Adipocyte (in vitro differentiated cells): ENCODE measurements around the gene FUCA1.
A peak's percentile ranks its signal among the peaks of the same experiment; 100 is the strongest.
"Not testable (repeated sequence)": the region's sequence is repeated elsewhere in the genome, so short reads cannot be mapped to it uniquely, and the experiment has no call there.

Source experiments
- DNase-seq: peaks from one replicate; pipeline ENCODE4 v3.0.0-alpha.2; 2015; ENCODE audit warnings: low read depth
- H3K27me3 ChIP-seq: replicated peaks from 2 replicates; pipeline ENCODE4 v1.7.0; 2013; ENCODE audit warnings: mild to moderate bottlenecking, low read length, moderate library complexity; ENCODE audit not compliant: control insufficient read depth, insufficient read depth
- H3K36me3 ChIP-seq: 2 replicates; pipeline ENCODE4 v1.7.0; 2013; ENCODE audit warnings: low read length, mild to moderate bottlenecking, moderate library complexity; ENCODE audit not compliant: control insufficient read depth, insufficient read depth, severe bottlenecking
- H3K4me1 ChIP-seq: 2 replicates; pipeline ENCODE4 v1.7.0; 2013; ENCODE audit warnings: mild to moderate bottlenecking, low read length, moderate library complexity; ENCODE audit not compliant: control insufficient read depth, insufficient read depth
- H3K4me3 ChIP-seq: 2 replicates; pipeline ENCODE4 v1.7.0; 2013; ENCODE audit warnings: mild to moderate bottlenecking, low read length, moderate library complexity
- H3K9ac ChIP-seq: 2 replicates; pipeline ENCODE4 v1.7.0; 2013; ENCODE audit warnings: mild to moderate bottlenecking, low read length, moderate library complexity
- H3K9me3 ChIP-seq: 2 replicates; pipeline ENCODE4 v1.7.0; 2013; ENCODE audit warnings: mild to moderate bottlenecking, low read length, moderate library complexity; ENCODE audit not compliant: control insufficient read depth

Gene FUCA1

DNA sequence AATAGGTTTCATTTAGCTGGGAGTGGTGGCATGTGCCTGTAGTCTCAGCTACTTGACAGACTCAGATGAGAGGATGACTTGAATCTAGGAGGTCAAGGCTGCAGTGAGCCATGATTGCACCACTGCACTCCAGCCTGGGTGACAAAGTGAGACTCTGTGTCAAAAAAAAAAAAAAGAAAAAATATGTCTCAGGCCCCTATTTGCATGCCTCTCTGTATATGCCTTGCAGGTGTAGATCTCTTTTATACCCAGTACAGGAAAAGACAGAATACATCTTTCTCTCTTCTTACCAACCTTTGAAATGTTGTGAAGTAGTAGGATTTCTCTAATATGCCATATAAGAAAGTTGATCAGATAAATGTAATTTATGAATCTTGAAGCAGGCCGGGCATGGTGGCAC is 38.6 kb upstream of the FUCA1 start:
- Histone ChIP-seq H3K4me3 (no peak overlapping the region), H3K9me3 (no peaks in the 10 kb centered on the region), H3K9ac (no peak overlapping the region), H3K36me3 (no peaks in the 10 kb centered on the region), H3K4me1 (no peaks in the 10 kb centered on the region), H3K27me3 (peaks cover 60% of the 10 kb centered on the region)
- no peak for DNase-seq

DNA sequence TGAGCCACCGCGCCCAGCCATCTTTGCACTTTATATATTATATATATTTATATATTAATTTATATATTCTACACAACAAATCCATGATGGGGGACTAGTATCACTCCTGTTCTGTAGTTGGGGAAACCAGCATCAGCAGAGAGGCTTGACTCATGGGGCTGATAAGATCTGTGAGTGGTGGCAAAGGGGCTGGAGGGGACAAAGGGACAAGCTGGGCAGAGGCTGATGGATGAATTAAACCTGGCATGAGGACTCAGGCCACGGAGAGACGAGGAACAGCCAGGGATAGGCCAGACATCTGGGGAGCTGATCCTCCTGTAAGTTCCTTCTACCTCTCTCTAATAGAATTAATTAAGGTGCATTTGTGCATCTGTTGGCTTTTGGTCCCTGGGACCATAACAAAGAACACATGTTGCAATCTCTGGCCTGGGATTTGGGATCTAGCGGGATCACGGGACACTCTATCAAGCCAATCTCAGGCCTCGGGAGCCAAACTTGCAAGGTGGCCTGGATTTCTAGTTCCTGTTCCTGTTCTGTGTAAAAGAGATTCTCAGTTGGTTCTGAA is 37.5 kb upstream of the FUCA1 start:
- Histone ChIP-seq H3K4me1 (no peaks in the 10 kb centered on the region), H3K9me3 (no peaks in the 10 kb centered on the region), H3K27me3 (peaks cover 61% of the 10 kb centered on the region), H3K9ac (no peak overlapping the region), H3K36me3 (no peaks in the 10 kb centered on the region), H3K4me3 (no peak overlapping the region)
- no peak for DNase-seq

DNA sequence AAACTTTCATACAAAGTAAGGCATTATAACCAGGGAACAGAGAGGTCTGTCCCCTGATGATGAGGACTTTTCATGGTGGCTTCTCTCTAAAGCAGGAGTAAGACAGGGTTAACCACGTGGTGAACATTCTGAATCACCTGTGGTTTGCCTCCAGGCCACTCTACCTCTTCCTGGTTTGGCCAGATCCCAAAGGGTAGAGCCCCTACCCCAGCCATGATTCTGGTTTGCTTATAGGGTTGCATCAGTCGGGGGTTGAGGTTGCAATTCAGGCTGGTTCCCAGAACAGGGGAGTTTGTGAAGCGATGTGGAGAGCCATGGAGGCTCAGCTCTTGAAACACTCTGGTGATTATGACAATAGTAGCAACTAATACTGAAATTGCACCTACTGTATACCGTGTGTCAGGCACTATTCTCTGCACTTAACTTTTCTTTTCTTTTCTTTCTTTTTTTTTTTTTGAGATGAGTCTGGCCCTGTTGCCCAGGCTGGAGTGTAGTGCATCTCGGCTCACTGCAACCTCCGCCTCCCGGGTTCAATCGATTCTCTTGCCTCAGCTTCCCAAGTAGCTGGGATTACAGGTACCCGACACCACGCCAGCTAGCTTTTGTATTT is 36.8 kb upstream of the FUCA1 start:
- DNase-seq = no peak
- no peaks in the 10 kb centered on the region for H3K4me1 ChIP-seq
- peaks cover 59% of the 10 kb centered on the region for H3K27me3 ChIP-seq
- no peaks in the 10 kb centered on the region for H3K36me3 ChIP-seq
- H3K9me3 ChIP-seq = no peaks in the 10 kb centered on the region
- no peak overlapping the region for H3K9ac ChIP-seq
- no peak overlapping the region for H3K4me3 ChIP-seq

DNA sequence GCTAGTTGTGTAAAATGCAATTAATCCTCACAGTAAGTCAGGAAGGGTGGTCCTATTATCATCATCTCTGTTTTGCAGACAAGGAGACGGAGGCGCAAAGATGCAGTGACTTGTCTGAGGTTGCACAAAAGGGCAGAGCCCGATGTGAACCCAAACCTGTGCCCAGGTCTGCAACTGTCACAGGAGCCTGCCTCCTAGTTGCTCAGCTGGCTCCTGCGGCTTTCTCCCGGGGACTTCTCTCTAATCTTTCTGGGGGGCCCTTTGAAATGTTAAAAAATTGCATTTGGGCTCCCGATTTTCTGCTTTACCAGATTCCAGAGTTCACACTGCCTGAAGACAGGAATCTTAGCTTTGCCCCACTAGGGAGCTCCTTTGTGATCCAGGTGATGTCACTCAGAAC is 35.7 kb upstream of the FUCA1 start:
- Histone ChIP-seq H3K27me3 (peaks cover 49% of the 10 kb centered on the region), H3K4me3 (no peak overlapping the region), H3K36me3 (no peaks in the 10 kb centered on the region), H3K4me1 (no peaks in the 10 kb centered on the region), H3K9me3 (no peaks in the 10 kb centered on the region), H3K9ac (no peak overlapping the region)
- DNase-seq = no peak

DNA sequence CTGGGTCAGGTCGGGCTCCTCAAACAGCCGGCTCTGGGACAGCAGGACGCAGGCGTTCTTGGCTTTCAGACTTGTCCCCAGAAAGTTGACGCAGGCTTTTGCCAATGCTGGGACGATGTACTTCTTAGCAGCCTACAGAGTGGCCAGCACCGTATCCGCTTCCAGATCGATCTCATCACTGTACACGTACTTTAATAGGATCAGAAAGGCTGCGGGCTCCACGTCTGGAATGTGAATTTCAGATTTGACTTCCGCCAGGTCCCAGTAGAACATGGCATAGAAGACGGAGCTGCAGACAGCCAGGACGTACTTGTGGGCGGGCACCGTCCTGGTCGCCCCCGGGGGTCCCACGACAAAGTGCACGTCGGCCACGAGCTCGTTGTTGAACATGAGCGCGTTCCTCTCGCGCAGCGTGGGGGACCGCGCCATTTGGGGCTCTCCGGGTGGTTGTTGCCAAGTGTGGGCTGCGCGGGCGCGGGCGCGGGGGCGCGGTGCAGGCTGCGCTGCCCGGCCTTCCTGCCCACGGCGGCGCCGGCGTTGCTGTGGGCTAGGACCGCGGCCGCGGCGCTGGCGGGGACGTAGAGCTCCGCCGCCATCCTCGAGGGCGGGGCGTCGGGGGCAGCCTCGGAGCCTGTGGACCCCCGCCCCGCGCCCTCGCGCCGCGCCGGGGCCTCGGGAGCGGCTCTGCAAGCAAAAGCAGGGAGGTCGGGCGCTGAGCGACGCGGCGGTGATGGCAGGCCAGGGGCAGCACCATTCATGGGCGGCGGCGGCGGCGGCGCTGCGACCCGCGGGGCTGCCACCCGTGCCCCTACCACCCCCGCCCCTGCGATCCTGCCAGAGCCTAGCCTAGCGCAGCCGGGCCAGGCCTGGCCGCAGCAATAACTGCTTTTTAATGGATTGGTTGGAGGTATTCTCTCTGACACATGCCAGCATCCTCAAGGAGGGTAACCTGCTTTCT is 34.5 kb upstream of the FUCA1 start:
- no peaks in the 10 kb centered on the region for H3K36me3 ChIP-seq
- DNase-seq = peak; percentile 15
- H3K9me3 ChIP-seq = no peaks in the 10 kb centered on the region
- peaks cover 49% of the 10 kb centered on the region for H3K27me3 ChIP-seq
- H3K4me1 ChIP-seq = no peaks in the 10 kb centered on the region
- H3K9ac ChIP-seq = no peak overlapping the region
- peak overlapping the region; percentile 17 for H3K4me3 ChIP-seq

DNA sequence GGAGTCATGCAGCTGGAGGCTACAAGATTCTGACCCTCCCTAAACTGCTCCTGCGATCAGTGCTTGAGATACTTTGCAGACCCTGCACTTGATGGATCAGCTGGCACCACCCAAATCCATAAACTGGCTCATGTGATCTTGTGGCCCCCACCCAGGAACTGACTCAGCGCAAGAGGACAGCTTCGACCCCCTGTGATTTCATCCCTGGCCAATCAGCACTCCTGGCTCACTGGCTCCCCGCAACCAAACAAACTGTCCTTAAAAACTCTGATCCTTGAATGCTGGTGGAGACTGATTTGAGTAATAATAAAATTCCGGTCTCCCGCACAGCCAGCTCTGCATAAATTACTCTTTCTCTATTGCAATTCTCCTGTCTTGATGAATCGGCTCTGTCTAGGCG is 31.9 kb upstream of the FUCA1 start:
- not testable (repeated sequence) for DNase-seq, H3K4me1 ChIP-seq, H3K9me3 ChIP-seq, H3K9ac ChIP-seq, H3K4me3 ChIP-seq, H3K36me3 ChIP-seq
- peaks cover 52% of the 10 kb centered on the region for H3K27me3 ChIP-seq

DNA sequence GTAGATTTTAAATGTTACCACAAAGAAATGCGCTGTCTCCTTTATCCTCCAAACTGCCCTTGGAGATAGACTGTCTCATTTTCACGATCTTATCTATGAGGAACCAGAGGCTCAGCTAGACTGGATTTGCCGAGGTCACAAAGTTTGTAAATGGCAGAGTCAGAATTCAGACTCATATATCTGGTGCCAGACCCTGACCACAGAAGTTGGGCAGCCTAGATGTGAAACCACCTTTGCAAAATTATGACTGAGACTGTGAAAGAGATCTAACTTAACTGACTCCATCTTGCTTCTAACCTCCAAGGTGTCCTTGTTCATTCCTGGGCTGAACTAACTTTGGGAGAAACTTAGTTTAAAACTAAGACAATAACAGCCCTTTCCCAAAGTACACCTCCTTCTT is 31.0 kb upstream of the FUCA1 start:
- Histone ChIP-seq H3K36me3 (no peaks in the 10 kb centered on the region), H3K4me3 (no peak overlapping the region), H3K27me3 (peaks cover 43% of the 10 kb centered on the region), H3K9me3 (no peaks in the 10 kb centered on the region), H3K4me1 (no peaks in the 10 kb centered on the region), H3K9ac (no peak overlapping the region)
- DNase-seq = no peak

DNA sequence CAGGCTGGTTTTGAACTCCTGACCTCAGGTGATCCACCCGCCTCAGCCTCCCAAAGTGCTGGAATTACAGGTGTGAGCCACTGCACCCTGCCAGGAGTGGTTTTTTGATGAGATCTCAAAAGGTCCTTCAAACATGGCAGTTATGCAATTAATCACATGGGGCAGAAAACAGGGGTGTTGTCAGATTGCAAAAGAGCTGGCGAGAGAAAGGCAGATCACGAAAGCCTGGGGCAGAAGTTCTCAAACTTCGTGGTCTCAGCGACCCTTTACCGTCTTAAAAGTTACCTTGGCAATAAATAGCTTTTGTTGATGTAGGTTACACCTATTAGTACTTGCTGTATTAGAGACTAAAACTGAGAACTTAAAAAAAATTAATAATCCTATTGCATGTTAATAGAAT is 29.0 kb upstream of the FUCA1 start:
- Histone ChIP-seq H3K4me3 (no peak overlapping the region), H3K9ac (no peak overlapping the region), H3K36me3 (no peaks in the 10 kb centered on the region), H3K27me3 (peaks cover 27% of the 10 kb centered on the region), H3K4me1 (no peaks in the 10 kb centered on the region), H3K9me3 (no peaks in the 10 kb centered on the region)
- no peak for DNase-seq

DNA sequence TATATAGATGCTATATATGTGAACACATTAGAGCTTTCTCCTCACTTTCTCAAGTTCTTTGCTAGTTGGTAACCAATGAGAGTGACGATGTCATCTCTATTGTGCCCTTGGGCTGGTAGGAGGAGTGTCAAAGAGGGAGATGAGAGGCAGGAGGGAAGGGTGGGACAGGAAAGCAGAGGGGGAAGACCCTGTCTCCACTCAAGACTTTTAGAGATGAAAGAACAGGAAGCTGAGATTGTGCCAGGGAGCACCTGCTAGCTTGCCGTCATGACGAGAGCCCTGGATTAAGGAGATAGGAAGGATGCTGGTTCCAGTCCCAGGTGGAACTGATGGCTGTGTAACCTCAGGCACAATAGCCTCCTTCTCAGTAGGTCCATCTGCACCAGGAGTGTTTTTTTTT is 28.4 kb upstream of the FUCA1 start:
- Histone ChIP-seq H3K9me3 (no peaks in the 10 kb centered on the region), H3K4me3 (no peak overlapping the region), H3K27me3 (peaks cover 21% of the 10 kb centered on the region), H3K36me3 (no peaks in the 10 kb centered on the region), H3K9ac (no peak overlapping the region), H3K4me1 (no peaks in the 10 kb centered on the region)
- no peak for DNase-seq

DNA sequence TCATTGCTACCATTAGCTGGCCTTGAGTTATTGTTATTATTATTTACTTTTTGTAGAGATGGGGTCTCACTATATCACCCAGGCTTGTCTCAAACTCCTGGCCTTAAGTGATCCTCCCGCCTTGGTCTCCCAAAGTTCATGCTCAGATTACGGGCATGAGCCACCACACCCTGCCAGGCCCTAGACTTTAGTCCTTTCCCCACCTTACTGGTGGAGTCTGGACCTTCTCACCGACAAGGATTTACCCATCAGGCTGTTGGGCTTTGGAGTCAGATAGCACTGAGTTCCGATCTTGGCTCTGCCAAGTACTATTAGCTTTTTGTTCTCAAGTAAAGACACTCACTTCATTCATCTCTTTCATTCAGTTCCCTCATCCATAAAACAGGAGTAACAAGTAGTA is 27.9 kb upstream of the FUCA1 start:
- Histone ChIP-seq H3K27me3 (peaks cover 16% of the 10 kb centered on the region), H3K9ac (no peak overlapping the region), H3K4me3 (no peak overlapping the region), H3K36me3 (no peaks in the 10 kb centered on the region), H3K4me1 (no peaks in the 10 kb centered on the region), H3K9me3 (no peaks in the 10 kb centered on the region)
- no peak for DNase-seq

DNA sequence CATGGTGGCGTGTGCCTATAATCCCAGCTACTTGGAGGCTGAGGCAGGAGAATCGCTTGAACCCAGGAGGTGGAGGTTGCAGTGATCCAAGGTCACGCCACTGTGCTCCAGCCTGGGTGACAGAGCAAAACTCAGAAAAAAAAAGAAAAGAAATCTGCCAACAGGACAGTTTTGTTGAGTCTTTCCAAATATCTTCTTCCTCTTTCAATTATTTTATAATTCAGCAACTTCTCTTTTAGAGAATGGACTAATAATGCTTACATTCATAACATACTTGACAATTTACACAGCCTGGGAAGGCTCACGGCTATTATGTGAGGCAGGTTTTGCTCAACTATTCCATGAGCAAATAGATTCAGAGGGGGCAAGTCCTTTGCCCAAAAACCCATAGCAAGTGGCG is 27.0 kb upstream of the FUCA1 start:
- no peaks in the 10 kb centered on the region for H3K9me3 ChIP-seq
- H3K4me3 ChIP-seq = no peak overlapping the region
- DNase-seq = no peak
- H3K9ac ChIP-seq = no peak overlapping the region
- H3K4me1 ChIP-seq = no peaks in the 10 kb centered on the region
- peaks cover 12% of the 10 kb centered on the region for H3K27me3 ChIP-seq
- no peaks in the 10 kb centered on the region for H3K36me3 ChIP-seq
